Effector CD4-positive, alpha-beta T cell (primary cell): Measurements from ENCODE around the gene MYADM.

Experiments
- DNase-seq: peaks from one replicate; pipeline ENCODE4 v3.0.0-alpha.2; 2020

Gene MYADM

GRCh38 chr19:53917356-53917755 is 49.7 kb downstream of the MYADM start:
- DNase-seq: no peak
